BJ (cell line): ENCODE measurements around the gene TANGO2. TPM values are rescaled to one million over a fixed set of nuclear protein-coding genes. Genes with fewer than 3 reads are reported as not detected.

ENCODE experiments used
- CTCF ChIA-PET: fragments of 350-600 bp; formaldehyde crosslinking; extraction: SDS; loops from one replicate; lab custom pipeline; 2021; ENCODE audit warnings: antibody characterized with exemption, inconsistent platforms; lab: Yijun Ruan, JAX
- POLR2A ChIA-PET: fragments of 300-600 bp; sonication (Branson Sonifier 250); formaldehyde crosslinking; extraction: SDS; loops from one replicate; lab custom pipeline; 2021; ENCODE audit warnings: antibody characterized with exemption; lab: Charles Lee
- DNase-seq: peaks from one replicate; pipeline ENCODE4 v3.0.0-alpha.2; 2011; ENCODE audit warnings: low read depth
- H3K27me3 ChIP-seq: 2 replicates; pipeline ENCODE4 v1.6.0; 2011; ENCODE audit warnings: low read length; ENCODE audit not compliant: control insufficient read depth, insufficient read depth
- H3K36me3 ChIP-seq: 2 replicates; pipeline ENCODE4 v1.5.1; 2011; ENCODE audit warnings: low read length; ENCODE audit not compliant: control insufficient read depth, insufficient read depth
- H3K4me3 ChIP-seq: 2 replicates; pipeline ENCODE4 v1.5.1; 2011; ENCODE audit warnings: low read depth, mild to moderate bottlenecking, control low read depth, low read length
- CTCF ChIP-seq: IDR thresholded peaks from 2 replicates; pipeline ENCODE4 v1.5.1; 2011; ENCODE audit warnings: low read depth, mild to moderate bottlenecking, control low read depth, inconsistent platforms, low read length, moderate library complexity; ENCODE audit not compliant: insufficient read depth
- polyA minus RNA-seq: library from RNA; depleted of rRNA, polyadenylated mRNA; stranded (reverse); fragments of >200 nt; gene quantifications from 2 replicates; pipeline ENCODE4 v1.2.3, GENCODE V29; 2011; rRNA and poly(A)+ RNA removed
- polyA plus RNA-seq: library from polyadenylated mRNA; depleted of rRNA; stranded (reverse); fragments of >200 nt; gene quantifications from 2 replicates; pipeline ENCODE4 v1.2.3, GENCODE V29; 2011; rRNA removed

TANGO2 gene
- polyA plus RNA-seq (33.4 and 51.7 TPM in 2 replicates), polyA minus RNA-seq (32.4 and 55.5 TPM in 2 replicates)

GRCh38 chr22:20020533-20021195 lies at the start of gene TANGO2:
Gene TANGO2 (plus strand): TSS chr22:20021110. CDS start chr22:20036799, 15,689 bp downstream.
- no peak for TF ChIP-seq CTCF
- CTCF ChIA-PET, result interaction anchor here (0.9 to 1.8 kb wide), 4 partner anchors 17 to 290 kb away, joined by 3 to 5 read pairs (median 4); no protein-coding TSS in a partner anchor
- Histone ChIP-seq H3K4me3 (peak within 1 kb of the TSS; percentile 97), H3K36me3 (peaks cover 4% of the 10 kb centered on the region), H3K27me3 (peaks cover 1% of the 10 kb centered on the region; the same call in 1 of the 2 replicates)
- POLR2A ChIA-PET, result interaction anchor here (0.6 kb wide), 1 partner anchor 37 kb away, joined by 5 read pairs; no protein-coding TSS in a partner anchor
- DNase-seq, result peak; percentile 50

- Histone ChIP-seq H3K36me3 (peaks cover 26% of the 10 kb centered on the region), H3K4me3 (no peak overlapping the region), H3K27me3 (no peaks in the 10 kb centered on the region)
- DNase-seq, result no peak
- no peak for TF ChIP-seq CTCF
- ChIA-PET CTCF (interaction anchor here (0.7 to 7.2 kb wide), 8 partner anchors 9 to 104 kb away, joined by 3 to 97 read pairs (median 6); no protein-coding TSS in a partner anchor), POLR2A (no interaction called here)
Observed at GRCh38 chr22:19971276-19972124, 49.4 kb upstream of the TANGO2 start.

- DNase-seq, result no peak
- POLR2A ChIA-PET, result no interaction called here
- H3K27me3 ChIP-seq, result no peaks in the 10 kb centered on the region
- TF ChIP-seq CTCF, result no peak
- H3K36me3 ChIP-seq, result peaks cover 24% of the 10 kb centered on the region
- CTCF ChIA-PET, result interaction anchor here (1.0 to 7.2 kb wide), 4 partner anchors 13 to 175 kb away, joined by 3 to 97 read pairs (median 4); no protein-coding TSS in a partner anchor
- no peak overlapping the region for H3K4me3 ChIP-seq
Observed at GRCh38 chr22:19972251-19972650, 48.7 kb upstream of the TANGO2 start.

- H3K27me3 ChIP-seq, result no peaks in the 10 kb centered on the region
- H3K4me3 ChIP-seq, result no peak overlapping the region
- ChIA-PET POLR2A (no interaction called here), CTCF (interaction anchor here (0.9 to 7.2 kb wide), 5 partner anchors 11 to 243 kb away, joined by 3 to 97 read pairs (median 3); no protein-coding TSS in a partner anchor)
- no peak for TF ChIP-seq CTCF
- H3K36me3 ChIP-seq, result peaks cover 18% of the 10 kb centered on the region
- no peak for DNase-seq
Observed at GRCh38 chr22:19972652-19973550, 48.0 kb upstream of the TANGO2 start.
